Activated CD4-positive, alpha-beta T cell treated with anti-CD3 and anti-CD28 coated beads for 24 hours (primary cell): ENCODE results near the gene TANGO6.

ENCODE experiments used
- DNase-seq, 2 donors: peaks; one replicate each; pipeline ENCODE4 v3.0.0-alpha.2; 2020; ENCODE audit warnings: low read depth in 2 of 2

The TANGO6 gene

GRCh38 chr16:69100071-69100691 is 256.9 kb downstream of the TANGO6 start:
- DNase-seq: no peak

GRCh38 chr16:69105501-69106361 is 262.4 kb downstream of the TANGO6 start, which contains the start of gene HAS3:
Gene HAS3, plus strand, starts transcription at chr16:69105653. Its CDS starts 3,743 bp downstream, at chr16:69109396.
- no peak for DNase-seq

- DNase-seq: no peak
Observed at GRCh38 chr16:69106491-69107315, 263.4 kb downstream of the TANGO6 start.

GRCh38 chr16:69107316-69107962 is 264.1 kb downstream of the TANGO6 start:
- DNase-seq: no peak

- DNase-seq: no peak
Observed at GRCh38 chr16:69108064-69108904, 265.0 kb downstream of the TANGO6 start.

- DNase-seq: no peak
Observed at GRCh38 chr16:69108905-69109252, 265.5 kb downstream of the TANGO6 start.

- DNase-seq: no peak
Observed at GRCh38 chr16:69109486-69110270, 266.3 kb downstream of the TANGO6 start.

GRCh38 chr16:69110406-69110805 is 267.1 kb downstream of the TANGO6 start:
- DNase-seq: no peak

GRCh38 chr16:69111216-69111875 is 268.0 kb downstream of the TANGO6 start:
- no peak for DNase-seq

GRCh38 chr16:69111876-69112230 is 268.5 kb downstream of the TANGO6 start:
- DNase-seq: no peak

- DNase-seq: peak; percentile 39 to 62
Observed at GRCh38 chr16:69112285-69113129, 269.2 kb downstream of the TANGO6 start.

GRCh38 chr16:69113216-69113615 is 269.9 kb downstream of the TANGO6 start:
- no peak for DNase-seq

- DNase-seq: no peak
Observed at GRCh38 chr16:69114346-69114975, 271.1 kb downstream of the TANGO6 start.

- DNase-seq: no peak
Observed at GRCh38 chr16:69114976-69115355, 271.6 kb downstream of the TANGO6 start.

- no peak for DNase-seq
Observed at GRCh38 chr16:69115361-69115760, 272.0 kb downstream of the TANGO6 start.

- no peak for DNase-seq
Observed at GRCh38 chr16:69115837-69116236, 272.5 kb downstream of the TANGO6 start.

GRCh38 chr16:69116256-69116875 is 273.0 kb downstream of the TANGO6 start:
- no peak for DNase-seq

GRCh38 chr16:69116906-69117305 is 273.6 kb downstream of the TANGO6 start:
- no peak for DNase-seq
